NCI-H1105 (cell line): ENCODE results near the gene ANKMY2.
"Not testable (repeated sequence)": the region's sequence is repeated elsewhere in the genome, so short reads cannot be mapped to it uniquely, and the experiment has no call there.

Source experiments
- DNase-seq: peaks from one replicate; lab custom pipeline; 2025; lab: John Stamatoyannopoulos, UW

Gene ANKMY2

DNA sequence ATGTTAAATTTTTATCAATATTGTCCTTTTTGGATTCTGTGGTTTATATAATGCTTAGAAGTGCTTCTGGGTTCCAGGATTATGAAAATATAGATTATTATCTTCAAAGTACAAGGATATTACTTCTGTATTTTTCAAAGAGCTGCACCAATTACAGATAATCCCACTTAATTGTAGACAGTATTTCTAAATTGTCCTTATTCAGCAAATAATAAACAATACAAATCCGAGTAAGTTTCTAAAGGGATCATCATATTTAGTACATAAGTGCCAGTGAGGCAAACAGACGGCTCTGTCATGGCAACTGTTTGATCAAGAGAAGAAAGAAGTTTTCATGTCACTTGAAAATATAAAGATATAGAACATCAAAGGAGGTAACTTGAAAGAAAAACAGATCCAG is 19.2 kb downstream of the ANKMY2 start:
- DNase-seq, result no peak

DNA sequence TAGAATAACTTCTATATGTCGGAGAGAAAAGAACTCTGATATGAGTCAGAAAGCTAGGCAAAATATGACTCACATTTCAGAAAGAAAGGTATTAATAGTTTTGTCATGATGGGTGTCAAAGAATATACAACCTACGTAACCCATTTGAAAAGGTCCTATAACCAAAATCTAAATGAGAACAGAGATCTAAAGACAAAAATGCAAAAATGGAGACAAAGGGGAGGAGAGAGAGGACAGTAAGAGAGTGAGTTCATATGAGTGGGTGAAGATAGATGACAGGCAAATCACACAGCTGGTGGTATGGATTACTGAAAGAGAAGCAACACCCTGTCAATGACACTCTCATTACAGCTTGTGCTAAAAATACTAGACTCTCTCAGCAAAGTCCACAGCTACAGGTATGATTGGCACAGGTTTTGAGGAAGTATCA is 25.6 kb downstream of the ANKMY2 start:
- DNase-seq, result no peak

DNA sequence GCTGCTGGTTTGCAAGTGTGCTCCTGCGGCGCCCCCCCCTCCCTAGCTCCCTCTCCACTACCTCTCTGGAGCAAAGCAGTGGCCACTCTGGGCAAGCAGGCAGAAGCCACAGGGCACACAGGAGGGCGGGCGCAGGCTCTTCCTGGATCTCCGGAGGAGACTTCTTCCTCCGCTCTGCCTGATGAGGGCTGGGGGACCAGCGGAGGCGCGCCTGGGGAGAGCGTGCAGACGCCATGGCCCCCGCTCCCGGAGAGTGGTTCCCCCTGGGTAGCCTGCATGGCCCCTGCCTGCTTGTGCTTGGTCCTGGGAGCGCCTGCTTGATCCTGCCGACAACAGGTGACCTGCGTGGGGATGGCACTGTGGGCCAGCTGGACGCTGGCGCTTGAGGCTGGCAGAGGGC is 29.0 kb downstream of the ANKMY2 start:
- no peak for DNase-seq

DNA sequence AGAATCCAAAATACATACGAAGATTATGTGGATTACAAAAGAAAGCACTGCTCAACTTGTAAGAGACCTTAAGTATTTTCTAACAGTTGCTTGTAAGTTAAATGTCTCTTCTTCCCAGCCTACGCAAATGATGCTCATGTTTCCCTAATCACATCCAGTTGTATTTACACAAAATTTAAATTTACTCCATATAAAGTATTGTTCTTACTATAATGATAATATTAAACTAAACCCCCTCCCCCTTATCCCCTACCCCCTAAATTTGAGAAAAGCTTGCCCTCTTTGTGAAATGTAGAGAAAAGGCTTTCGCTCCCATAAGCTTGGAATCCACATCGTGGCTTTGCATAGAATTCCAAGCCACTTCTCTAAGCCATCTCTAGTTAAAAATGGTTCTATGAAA is 29.4 kb downstream of the ANKMY2 start:
- no peak for DNase-seq

DNA sequence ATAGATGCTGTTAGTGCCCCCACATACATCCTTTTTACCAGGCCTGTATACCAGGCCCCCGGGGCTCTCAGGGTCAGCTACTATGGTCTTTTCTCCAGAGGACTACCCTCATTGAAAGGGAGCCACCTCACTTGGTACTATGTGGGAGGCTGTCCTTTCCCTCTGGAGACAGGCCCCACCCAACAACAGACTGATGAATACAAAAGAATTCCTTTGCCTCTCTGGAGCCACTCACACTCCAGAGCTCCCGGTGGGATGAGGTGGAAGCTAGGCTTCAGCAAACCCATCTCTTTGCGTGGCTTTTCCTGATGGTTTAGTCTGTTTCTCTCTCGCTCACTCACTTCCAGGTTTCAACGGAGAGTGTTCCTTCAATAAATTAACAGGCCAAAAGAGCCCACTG is 30.3 kb downstream of the ANKMY2 start:
- no peak for DNase-seq

DNA sequence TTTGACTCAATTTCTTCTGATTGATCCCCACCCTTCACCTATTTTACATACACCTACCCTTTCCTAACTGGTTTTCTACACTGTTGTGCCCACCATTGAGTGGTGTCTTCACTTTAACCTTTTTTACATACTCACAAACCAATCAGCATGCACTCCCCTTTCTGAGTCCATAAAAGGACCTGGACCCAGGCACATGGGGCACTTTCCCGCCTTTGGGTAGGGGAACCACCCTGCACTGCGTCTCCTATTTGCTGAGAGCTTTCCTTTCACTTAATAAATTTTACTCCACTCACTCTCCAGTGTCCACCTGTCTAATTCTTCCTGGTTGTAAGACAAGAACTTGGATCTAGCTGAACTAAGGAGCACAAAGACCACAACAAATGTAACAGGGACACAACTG is 33.8 kb downstream of the ANKMY2 start:
- no peak for DNase-seq

DNA sequence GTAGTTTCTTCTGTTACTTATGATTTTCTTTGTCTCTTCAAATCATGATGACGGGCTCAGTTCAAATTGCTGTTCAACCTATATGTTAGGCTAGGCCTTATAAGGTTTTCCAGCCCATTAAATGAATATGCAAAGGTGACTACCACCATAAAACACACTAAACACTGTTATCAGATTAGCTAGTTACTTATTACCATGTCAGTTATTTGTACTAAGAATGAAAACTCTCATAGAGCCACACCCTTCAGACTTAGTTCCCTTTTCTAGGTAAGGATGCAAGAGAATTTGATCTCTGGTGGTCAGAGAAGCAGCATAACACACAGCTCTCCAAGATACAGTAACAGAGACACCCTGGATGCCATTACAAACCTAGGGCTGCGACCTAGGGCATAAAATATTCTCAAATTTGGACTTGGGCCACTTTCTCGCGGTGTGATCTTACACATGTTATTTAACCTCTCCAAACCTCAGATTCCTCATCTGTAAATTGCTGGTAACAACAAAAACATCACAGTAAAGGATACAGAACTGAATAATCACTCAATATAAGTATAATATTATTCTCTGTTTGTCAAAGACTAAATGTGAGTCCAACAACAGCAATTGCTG is 35.6 kb downstream of the ANKMY2 start:
- no peak for DNase-seq

DNA sequence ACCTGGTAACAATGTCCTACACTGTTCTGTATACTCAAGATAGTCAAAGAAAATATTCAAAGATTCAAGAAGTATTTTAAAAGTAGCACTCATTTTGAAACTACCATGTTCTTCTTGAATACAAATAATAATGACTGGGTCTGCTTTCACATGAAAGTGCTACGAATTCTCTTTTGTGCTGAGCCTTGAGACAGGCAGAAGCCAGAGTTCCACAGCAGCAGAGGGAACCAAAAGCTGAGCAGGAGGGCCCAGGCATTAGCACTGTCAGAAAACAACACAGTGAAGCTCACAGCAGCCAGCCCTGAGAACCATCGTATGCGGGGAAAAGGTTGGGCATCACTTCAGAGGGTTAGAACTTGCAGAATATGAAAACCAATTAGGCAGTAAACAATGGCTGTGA is 38.9 kb downstream of the ANKMY2 start:
- no peak for DNase-seq

DNA sequence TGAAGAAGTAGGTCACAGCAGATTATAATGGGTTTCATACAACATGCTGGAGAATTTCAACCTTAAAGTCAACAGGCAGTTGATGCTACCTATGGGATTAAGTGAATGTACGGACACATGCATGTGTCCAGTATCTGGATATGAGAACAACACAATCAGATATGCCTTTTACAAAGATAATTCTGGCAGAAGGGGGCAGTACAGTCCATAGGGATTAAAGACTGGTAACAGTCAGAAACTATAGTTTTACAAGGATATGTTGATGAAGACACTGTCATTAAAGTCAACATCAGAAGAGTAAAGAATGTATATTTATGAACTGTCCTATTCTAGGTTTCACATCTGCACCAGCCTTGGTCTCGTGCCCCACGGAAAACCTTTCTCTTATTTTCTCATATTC is 41.5 kb downstream of the ANKMY2 start:
- no peak for DNase-seq

DNA sequence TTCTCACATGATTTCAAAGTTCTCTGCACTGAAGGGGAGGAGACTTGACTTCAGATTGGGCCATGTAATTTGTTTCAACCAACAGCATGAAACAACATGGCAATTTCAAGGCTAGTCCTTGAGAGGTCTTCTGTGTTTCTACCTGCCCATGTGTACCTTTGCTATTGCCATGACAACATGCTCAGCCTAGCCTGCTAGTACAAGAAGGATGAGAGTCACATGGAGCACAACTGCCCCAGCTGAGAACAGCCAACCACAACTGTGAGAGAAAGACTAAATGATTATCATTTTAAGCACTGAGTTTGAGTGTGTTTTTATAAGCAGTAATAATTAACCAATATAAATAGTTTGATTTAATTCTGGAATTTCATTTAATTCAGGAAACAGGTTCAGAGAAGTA is 41.9 kb downstream of the ANKMY2 start:
- no peak for DNase-seq

DNA sequence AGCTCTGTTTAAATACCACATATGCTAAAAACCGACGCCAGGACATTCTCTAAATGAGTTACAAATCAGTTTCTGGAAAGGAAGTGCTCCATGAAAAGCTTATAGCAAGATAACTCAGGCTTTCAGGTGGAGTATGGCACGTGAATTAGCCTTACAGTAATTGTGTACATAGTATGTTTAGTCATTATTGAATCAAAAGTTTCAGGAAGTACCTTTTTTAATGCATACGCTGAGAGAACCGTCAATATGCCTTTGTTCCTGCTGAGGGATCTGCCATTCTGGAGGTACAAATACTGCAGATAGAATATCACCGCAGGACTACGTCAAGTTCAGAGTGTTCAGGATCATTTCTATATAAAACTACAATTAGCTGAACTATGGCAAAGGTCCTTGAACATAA is 45.7 kb downstream of the ANKMY2 start:
- DNase-seq, result no peak

DNA sequence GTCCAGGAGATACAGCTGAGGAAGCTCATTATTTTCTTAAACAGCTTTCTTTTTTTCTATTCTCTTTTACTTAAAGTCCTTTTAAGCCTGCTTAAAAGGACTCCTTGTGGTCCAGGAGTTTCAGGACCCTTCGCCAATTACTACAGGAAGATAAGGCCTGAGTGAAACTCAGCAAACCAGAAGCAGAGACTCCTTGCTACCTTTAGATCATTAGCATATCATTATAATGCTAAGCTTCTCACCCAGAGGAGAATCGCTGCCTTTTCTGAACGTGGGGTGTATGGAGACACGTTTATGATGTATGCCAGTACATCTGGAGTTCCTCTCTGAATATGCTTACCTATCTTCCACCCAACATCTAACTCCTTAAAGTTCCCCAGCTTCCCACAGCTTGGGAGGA is 47.5 kb downstream of the ANKMY2 start:
- DNase-seq, result no peak

DNA sequence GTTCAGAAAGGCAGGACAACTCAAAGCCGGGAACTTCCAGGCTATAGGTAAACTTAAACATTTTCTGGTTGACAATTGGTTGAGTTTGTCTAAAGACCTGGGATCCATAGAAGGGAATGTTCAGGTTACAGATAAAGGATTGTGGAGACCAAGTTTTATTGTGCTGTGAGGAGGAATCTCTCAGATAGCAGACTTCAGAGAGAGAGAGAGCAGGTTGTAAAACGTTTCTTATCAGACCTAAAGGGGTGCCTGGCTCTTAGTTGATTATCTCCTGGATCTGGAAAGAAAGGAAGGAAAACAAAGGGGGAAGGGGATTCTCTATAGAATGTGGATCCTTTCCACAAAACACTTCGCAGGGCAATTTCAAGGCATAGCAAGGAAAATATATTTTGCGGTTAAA is 50.0 kb downstream of the ANKMY2 start:
- not testable (repeated sequence) for DNase-seq

DNA sequence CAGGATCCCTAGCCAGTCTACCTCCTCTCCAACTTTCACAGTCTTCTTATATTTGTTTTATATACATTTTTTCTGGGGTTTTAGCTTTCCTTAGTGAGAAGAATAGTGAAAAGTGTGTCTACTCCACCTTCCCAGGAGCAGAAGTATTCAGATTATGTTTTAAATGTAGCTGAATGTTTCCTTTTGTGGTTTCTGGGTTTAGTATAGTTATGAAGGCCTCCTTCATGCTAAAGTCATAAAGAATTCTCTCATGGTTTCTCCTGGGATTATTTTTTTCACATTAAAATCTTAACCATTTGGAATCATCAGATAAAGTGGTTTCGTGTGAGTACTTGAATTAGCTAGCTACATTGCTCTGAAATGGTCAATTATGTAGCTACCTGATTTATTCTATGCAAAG is 50.9 kb downstream of the ANKMY2 start:
- no peak for DNase-seq

DNA sequence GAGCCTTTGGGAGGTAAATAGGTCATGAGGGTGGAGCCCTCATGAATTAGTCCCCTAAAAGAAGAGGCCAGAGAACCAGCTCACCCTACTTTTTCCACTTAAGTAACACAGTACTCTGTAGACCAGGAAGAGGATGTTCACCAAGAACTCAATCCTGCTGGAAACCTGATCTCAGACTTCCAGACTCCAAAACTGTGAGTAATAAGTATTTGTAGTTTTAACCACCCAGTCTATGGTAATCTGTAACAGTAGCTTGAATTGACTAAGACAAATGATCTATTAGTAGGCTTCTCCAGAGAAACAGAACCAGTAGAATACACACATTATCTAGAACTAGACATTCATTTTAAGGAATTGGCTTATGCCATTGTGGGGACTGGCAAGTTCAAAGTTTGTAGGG is 51.5 kb downstream of the ANKMY2 start:
- no peak for DNase-seq

DNA sequence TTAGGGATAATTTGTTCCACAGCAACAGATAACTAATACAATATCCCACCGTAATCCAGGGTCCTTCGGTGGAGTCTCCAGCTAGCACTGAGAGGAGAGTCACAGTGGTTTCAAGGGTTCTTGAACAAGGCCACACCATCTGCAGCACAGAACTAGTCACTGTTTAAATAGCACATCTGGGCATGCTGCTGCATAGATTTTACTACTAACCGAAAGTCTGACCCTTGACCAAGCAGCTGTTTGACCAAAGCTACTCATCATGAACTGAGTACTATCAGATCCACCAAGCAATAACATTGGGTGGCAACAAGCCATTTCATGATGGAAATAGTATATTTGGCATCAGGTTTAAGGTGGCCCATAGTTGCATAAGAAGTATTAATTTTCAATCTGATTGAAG is 53.2 kb downstream of the ANKMY2 start:
- no peak for DNase-seq

DNA sequence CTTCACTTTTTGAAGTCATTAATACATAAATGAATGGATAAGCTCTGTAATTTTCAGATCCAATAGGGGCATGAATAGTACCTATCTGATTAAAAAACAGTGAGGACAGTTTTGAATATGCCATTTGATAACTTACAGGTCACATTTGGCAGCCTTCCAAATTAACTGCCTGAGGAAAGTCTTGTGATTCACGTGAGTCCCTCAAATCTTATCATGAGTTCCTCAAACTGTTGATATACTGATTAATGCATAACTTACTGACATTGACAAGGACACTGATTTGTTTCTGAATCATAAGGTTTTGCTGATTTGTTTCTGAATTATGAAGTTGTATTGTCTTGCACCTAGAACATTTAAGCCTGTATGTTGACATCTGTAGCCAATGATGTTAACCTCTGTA is 55.1 kb downstream of the ANKMY2 start:
- DNase-seq, result no peak

DNA sequence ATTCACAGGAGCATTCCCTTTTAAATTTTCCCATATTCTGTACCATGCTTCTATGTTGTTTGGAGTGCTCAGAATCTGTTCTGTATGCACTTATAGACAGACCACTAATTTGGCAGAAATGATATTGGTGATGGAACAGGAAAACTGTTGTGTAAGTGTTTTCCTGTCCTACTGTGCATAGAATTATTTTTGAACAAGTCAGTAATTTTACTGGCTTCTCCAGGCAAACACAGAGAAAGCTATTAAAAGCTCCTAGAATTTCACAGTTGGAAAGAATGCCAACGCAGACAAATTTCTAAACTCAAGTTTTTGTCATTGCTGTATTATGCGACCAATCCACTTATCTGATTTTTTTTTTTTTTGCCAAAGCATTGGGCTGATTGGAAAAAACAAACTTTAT is 55.7 kb downstream of the ANKMY2 start:
- no peak for DNase-seq

DNA sequence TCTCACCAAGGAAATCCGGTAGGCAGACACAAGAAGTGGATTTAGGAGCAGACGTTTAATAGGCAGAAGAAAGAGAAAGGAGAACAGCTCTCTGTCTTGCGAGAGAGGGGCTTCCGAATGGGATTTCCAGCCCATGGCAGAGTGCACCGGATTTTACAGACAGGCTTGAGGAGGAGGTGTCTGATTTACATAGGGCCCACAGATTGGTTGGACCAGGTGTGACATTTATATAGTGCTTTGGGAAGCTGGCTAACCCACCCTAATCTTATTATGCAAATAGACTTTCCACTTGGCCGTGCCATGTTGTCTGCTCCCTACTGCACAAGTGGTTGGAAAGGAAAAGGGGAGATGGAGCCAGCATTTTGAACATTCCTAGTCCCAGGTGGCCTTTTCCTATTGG is 57.8 kb downstream of the ANKMY2 start:
- peak; percentile 88 for DNase-seq

DNA sequence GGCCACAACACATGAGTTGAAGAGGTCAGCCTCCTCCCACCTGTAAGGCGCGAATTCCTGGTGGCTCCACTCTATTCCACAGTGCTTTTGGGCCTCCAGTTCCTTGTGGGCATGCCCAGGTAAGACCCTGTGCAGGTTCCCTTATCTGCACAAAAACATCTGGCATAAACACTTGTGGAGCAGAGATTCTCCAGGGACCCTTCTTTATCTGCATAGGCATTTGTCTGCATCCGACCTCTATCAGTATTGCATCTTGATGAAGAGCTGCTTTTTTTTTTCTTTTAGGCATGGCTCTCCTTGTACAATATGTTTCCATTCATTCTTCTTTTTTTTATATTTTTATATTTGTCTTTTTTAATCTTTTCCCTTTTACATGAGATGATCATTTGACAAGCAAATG is 58.4 kb downstream of the ANKMY2 start:
- DNase-seq, result no peak

DNA sequence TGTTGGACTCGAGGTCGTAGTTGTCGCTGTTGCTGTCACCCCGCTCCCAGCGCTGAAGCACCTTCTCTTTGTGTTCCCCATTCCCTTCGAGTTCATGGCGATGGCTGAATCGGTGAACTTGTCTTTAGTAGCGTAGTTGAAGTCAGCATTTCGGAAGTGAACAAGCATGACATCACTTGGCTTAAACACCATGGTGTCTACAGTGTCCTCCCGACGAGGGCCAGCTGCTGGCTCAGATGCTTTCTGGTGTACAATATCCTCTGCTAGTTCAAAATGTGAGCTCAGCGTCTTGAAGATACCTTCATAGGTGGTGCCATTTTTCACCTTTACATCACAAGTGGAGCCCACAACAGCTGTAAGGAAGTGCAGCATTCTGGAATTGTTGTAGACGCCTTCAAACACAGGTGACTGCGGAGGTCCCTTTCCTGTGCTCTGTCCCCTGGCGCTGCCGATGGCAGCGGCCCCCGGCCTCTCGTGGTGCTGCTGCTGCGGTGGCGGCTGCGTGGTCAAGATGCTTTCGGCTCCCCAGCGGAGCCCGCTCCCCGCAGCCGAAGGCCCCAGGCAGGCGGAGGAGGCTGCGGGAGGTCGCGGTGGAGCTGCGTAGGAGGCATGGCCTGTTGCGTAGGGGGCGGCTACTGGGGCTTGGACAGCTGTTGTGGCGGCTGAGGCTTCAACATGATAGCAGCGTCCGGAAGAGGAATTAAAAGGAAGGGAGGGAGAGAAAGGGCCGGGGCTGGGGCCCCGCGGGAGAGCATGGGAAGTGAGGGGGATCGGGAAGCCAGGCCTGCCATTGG is 59.3 kb downstream of the ANKMY2 start:
- no peak for DNase-seq

DNA sequence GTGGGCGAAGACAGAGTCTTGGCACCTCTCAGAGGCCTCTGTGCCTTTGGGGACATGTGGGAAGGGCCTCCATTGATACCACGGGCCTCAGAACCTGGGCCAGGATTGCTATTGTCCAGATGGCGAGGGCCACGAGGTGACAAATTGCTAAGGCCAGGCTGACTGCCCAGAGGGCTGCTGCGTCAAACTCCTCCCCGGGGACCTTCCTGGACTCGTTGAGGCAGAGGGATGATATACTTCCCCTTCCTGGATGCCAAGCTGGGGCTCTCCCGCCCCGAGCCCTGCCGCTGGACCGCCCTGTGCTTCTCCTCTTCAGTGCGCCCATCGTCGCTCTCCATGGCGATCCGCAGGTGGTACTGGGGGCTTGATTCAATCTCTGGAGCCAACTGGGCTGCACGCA is 60.0 kb downstream of the ANKMY2 start:
- DNase-seq, result no peak

DNA sequence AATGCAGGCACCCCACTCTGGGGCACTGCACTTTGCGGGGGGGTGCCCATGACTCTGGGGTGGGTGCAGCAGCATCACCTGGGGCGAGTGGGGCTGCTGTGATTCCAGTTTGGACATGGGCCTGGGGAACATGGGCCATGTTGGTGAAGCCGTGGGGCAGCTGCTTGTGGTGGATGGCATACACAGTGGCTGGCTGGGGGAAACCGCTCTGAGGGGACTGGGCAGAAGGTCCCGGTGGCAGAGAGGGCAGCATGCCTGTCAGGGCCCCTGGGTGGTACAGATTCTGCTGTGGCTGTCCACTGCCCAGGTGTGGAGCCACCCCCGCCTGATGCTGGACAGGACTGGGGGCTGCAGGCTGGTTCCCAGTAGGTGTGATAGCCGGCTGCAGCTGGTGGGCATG is 61.7 kb downstream of the ANKMY2 start:
- DNase-seq, result no peak

DNA sequence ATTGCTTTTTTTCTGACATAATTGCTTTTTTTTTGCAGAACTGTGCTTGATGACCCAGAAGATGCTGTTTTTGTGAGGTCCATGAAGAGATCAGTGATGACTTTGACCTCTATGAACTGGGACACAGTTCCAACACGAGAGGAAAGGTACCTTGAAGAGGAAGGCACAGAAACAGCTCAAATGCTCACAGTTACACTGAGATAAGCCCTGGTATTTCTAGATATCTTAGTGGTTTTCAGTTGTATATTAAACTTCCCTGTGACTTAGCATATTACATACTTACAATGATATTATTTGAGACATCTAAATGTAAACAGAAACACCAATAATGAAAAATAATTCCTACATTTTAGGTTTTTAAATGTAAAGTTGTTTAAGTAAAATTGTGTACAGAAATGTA is 64.3 kb downstream of the ANKMY2 start:
- DNase-seq, result no peak
